GM12891 (cell line): ENCODE measurements around the gene AUH.

Source experiments
- POLR2A ChIP-seq: IDR thresholded peaks from 2 replicates; pipeline ENCODE4 v1.6.1; 2011; ENCODE audit warnings: low read depth, low read length, control low read depth
- POLR2AphosphoS5 ChIP-seq: IDR thresholded peaks from 2 replicates; pipeline ENCODE4 v1.6.1; 2011; ENCODE audit warnings: low read depth, low read length, control low read depth

- TF ChIP-seq POLR2A = no peak
- no peak for TF ChIP-seq POLR2AphosphoS5
These were observed 113.0 kb downstream of the AUH start for GRCh38 chr9:91248707-91249106.
